ENCODE data around the gene THPO. TPM values are rescaled to one million over a fixed set of nuclear protein-coding genes. Genes with fewer than 3 reads are reported as not detected.

THPO gene
- total and polyA plus RNA-seq, 8 donors: 0.38 to 1.8 (median 0.93) TPM; not detected in 5

DNA sequence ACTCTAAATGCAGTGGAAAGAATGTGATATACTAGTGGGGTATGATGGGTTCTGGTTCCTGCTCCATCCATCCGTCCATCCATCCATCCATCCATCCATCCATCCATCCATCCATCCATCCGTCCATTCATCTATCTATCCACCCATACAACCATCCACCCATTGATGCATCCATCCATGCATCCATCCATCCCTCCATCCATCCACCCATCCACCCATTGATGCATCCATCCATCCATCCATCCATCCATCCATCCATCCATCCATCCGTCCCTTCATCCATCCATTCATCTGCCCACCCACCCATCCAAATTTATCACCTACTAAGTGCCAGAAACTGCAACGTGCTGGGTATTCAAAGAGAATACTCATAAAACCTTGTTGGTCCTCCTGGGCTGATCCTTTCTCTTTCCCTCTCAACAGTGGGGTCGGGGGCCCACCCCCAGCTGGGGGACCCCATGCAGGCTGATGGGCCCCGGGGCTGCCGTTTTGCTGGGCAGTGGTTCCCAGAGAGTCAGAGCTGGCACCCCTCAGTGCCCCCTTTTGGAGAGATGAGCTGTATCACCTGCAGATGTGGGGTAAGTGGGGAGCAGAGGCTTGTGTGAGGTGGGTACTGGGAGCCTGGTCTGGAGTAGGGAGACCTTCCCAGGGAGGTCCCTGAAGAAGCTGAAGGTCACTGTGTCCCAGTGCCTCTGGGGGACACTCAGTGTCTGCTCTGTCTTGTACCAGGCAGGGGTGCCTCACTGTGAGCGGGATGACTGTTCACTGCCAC lies 10.3 kb upstream of the THPO start:
- no peak overlapping the region for H3K4me3 ChIP-seq
- no peaks in the 10 kb centered on the region for H3K4me1 ChIP-seq
- no peak overlapping the region for H3K27ac ChIP-seq
- TF ChIP-seq, protein P1, sequence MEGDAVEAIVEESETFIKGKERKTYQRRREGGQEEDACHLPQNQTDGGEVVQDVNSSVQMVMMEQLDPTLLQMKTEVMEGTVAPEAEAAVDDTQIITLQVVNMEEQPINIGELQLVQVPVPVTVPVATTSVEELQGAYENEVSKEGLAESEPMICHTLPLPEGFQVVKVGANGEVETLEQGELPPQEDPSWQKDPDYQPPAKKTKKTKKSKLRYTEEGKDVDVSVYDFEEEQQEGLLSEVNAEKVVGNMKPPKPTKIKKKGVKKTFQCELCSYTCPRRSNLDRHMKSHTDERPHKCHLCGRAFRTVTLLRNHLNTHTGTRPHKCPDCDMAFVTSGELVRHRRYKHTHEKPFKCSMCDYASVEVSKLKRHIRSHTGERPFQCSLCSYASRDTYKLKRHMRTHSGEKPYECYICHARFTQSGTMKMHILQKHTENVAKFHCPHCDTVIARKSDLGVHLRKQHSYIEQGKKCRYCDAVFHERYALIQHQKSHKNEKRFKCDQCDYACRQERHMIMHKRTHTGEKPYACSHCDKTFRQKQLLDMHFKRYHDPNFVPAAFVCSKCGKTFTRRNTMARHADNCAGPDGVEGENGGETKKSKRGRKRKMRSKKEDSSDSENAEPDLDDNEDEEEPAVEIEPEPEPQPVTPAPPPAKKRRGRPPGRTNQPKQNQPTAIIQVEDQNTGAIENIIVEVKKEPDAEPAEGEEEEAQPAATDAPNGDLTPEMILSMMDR (IDR thresholded peaks at IDR 0.05): no peak
- no peak for TF ChIP-seq POLR2A (IDR thresholded peaks at IDR 0.05)
- TF ChIP-seq POLR2AphosphoS5 (IDR thresholded peaks at IDR 0.05): no peak
- no peak for TF ChIP-seq EP300 (IDR thresholded peaks at IDR 0.05)
- H3K9me3 ChIP-seq: no peaks in the 10 kb centered on the region
- peaks cover 0 to 45% (median 20%) of the 10 kb centered on the region in 4 donors for H3K36me3 ChIP-seq
- 76 to 89% (median 79%) methylated on average over 6 to 8 of the region's 8 CpGs for WGBS, 5 donors
- intact Hi-C loops (cut with DNase I; ENCODE audit: low total_unique reads): no loop called here
- no peak for DNase-seq
- peaks cover 0 to 9% (median 0%) of the 10 kb centered on the region in 3 donors for H3K27me3 ChIP-seq

DNA sequence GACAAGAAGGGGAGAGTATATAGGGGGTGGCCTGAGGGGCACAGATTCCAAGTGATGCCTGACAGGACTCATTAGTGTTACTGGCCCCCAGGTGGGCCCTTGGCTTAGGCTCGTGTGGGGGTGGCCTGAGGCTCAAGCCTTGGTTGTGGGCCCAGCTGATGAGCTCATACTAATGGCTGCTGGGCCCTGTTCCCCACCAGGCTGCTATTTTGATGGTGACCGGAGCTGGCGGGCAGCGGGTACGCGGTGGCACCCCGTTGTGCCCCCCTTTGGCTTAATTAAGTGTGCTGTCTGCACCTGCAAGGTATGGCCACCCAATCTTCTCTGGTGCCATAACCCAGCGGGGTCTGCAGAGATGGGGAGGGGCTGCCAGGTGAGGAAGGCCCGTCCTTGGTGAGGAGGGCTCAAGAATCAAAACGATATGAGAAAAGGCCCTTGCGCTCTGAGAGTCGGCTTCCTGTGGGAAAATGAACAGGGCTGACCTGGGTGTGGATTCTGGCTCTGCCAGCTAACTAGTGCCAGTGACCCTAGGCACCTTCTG lies 9.2 kb upstream of the THPO start:
- Histone ChIP-seq H3K4me1 (no peaks in the 10 kb centered on the region), H3K36me3 (peaks cover 0 to 45% (median 23%) of the 10 kb centered on the region in 4 donors), H3K4me3 (no peak overlapping the region), H3K9me3 (no peaks in the 10 kb centered on the region), H3K27ac (no peak overlapping the region), H3K27me3 (peaks cover 0 to 20% (median 0%) of the 10 kb centered on the region in 3 donors)
- intact Hi-C loops (cut with DNase I; ENCODE audit: low total_unique reads): no loop called here
- TF ChIP-seq EP300 (IDR thresholded peaks at IDR 0.05) (no peak), POLR2AphosphoS5 (IDR thresholded peaks at IDR 0.05) (no peak), POLR2A (IDR thresholded peaks at IDR 0.05) (no peak)
- TF ChIP-seq, protein P1 (IDR thresholded peaks at IDR 0.05): no peak
- no peak for DNase-seq
- WGBS, 5 donors: 91 to 98% (median 93%) methylated on average over 6 to 12 of the region's 12 CpGs

DNA sequence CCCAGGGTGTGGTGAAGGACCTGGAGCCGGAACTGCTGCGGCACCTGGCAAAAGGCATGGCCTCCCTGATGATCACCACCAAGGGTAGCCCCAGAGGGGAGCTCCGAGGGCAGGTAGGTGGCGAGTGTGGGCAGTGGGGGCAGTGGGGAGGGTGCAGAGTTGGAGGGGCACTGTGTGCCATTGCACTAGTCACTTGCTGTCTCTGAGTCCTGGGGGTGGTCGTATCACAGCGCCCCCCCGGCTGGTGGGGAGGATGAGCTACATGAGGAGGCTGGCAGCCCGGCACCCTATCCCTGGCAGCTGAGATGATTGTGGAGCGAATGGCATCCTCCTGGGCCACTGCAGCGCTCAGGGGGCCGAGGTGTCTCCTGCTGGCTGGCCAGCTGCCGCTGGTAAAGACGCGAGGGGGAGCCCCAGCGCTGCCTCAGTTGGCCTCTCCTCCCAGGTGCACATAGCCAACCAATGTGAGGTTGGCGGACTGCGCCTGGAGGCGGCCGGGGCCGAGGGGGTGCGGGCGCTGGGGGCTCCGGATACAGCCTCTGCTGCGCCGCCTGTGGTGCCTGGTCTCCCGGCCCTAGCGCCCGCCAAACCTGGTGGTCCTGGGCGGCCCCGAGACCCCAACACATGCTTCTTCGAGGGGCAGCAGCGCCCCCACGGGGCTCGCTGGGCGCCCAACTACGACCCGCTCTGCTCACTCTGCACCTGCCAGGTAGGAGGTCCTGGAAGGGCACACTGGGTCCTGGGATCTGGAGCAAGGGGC lies 8.2 kb upstream of the THPO start:
- WGBS, 5 donors: 65 to 79% (median 78%) methylated on average over 9 to 37 of the region's 37 CpGs
- Histone ChIP-seq H3K36me3 (peaks cover 0 to 45% (median 23%) of the 10 kb centered on the region in 4 donors), H3K4me1 (peaks cover 6 to 7% (median 6%) of the 10 kb centered on the region in 4 donors), H3K27ac (no peak overlapping the region), H3K27me3 (peaks cover 0 to 30% (median 9%) of the 10 kb centered on the region in 3 donors), H3K4me3 (no peak overlapping the region), H3K9me3 (no peaks in the 10 kb centered on the region)
- TF ChIP-seq POLR2AphosphoS5 (IDR thresholded peaks at IDR 0.05) (no peak), POLR2A (IDR thresholded peaks at IDR 0.05) (no peak), EP300 (IDR thresholded peaks at IDR 0.05) (no peak)
- TF ChIP-seq, protein P1 (IDR thresholded peaks at IDR 0.05): no peak
- DNase-seq: no peak
- intact Hi-C loops (cut with DNase I; ENCODE audit: low total_unique reads): no loop called here

DNA sequence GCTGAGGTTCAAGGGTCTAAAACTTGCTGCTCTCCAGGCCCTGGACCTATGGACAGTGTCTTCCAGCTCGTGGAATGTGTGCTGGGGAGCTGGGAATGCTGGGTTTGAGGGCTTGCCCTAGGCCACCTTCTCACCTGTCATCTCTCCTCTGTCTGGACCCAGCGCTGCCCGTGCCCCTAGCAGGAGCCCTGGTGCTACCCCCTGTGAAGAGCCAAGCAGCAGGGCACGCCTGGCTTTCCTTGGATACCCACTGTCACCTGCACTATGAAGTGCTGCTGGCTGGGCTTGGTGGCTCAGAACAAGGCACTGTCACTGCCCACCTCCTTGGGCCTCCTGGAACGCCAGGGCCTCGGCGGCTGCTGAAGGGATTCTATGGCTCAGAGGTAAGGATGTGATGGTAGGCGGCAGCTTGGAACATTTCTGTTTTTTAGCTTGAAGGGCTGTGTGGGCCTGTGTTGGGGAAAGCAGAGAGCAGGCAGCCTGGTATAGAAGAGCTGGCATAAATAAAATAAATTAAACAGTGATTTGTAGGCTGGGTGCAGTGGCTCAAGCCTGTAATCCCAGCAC lies 6.9 kb upstream of the THPO start:
- H3K4me3 ChIP-seq: no peak overlapping the region
- intact Hi-C loops (cut with DNase I; ENCODE audit: low total_unique reads): no loop called here
- peaks cover 14 to 16% (median 14%) of the 10 kb centered on the region in 4 donors for H3K4me1 ChIP-seq
- H3K9me3 ChIP-seq: no peaks in the 10 kb centered on the region
- peaks cover 0 to 45% (median 23%) of the 10 kb centered on the region in 4 donors for H3K36me3 ChIP-seq
- WGBS, 5 donors: 94 to 98% (median 94%) methylated on average over 5 to 8 of the region's 8 CpGs
- H3K27me3 ChIP-seq: peaks cover 0 to 42% (median 21%) of the 10 kb centered on the region in 3 donors
- no peak overlapping the region for H3K27ac ChIP-seq
- TF ChIP-seq EP300 (IDR thresholded peaks at IDR 0.05): no peak
- TF ChIP-seq, protein P1 (IDR thresholded peaks at IDR 0.05): no peak
- no peak for TF ChIP-seq POLR2A (IDR thresholded peaks at IDR 0.05)
- TF ChIP-seq POLR2AphosphoS5 (IDR thresholded peaks at IDR 0.05): no peak
- no peak for DNase-seq

Measured in stomach (tissue), 9 donors.